GM20000 (cell line): ENCODE measurements around the gene RNASE12.
"Not testable (repeated sequence)": the region's sequence is repeated elsewhere in the genome, so short reads cannot be mapped to it uniquely, and the experiment has no call there.

ENCODE experiments used
- DNase-seq: peaks from one replicate; pipeline ENCODE4 v3.0.0; 2012; ENCODE audit warnings: low spot score
- CTCF ChIP-seq: IDR thresholded peaks from 2 replicates; pipeline ENCODE4 v1.5.1; 2012; ENCODE audit warnings: mild to moderate bottlenecking, control low read depth; ENCODE audit errors: extremely low read depth, missing control alignments

The RNASE12 gene

GRCh38 chr14:20587489-20588154 is 3.6 kb downstream of the RNASE12 start, which contains the start of gene RNASE11:
Gene RNASE11, minus strand, starts transcription at chr14:20588001.
- TF ChIP-seq CTCF = no peak

GRCh38 chr14:20583908-20584307 is 7.3 kb downstream of the RNASE12 start:
- DNase-seq = no peak
- no peak for TF ChIP-seq CTCF

More at GRCh38 chr14:20587489-20588154, 3.6 kb downstream of the RNASE12 start, which contains the start of gene RNASE11:
- no peak for DNase-seq

GRCh38 chr14:20583142-20583541 is 8.0 kb downstream of the RNASE12 start:
- no peak for DNase-seq
- no peak for TF ChIP-seq CTCF

- DNase-seq = no peak
- TF ChIP-seq CTCF = no peak
Measured at GRCh38 chr14:20580242-20580641, 10.9 kb downstream of the RNASE12 start.

GRCh38 chr14:20578784-20579502 is 12.2 kb downstream of the RNASE12 start:
- TF ChIP-seq CTCF = no peak
- DNase-seq = no peak

GRCh38 chr14:20578325-20578724 is 12.9 kb downstream of the RNASE12 start:
- no peak for TF ChIP-seq CTCF
- DNase-seq = no peak

GRCh38 chr14:20572382-20572990 is 18.7 kb downstream of the RNASE12 start:
- not testable (repeated sequence) for DNase-seq

GRCh38 chr14:20570720-20571119 is 20.5 kb downstream of the RNASE12 start:
- not testable (repeated sequence) for DNase-seq

- not testable (repeated sequence) for DNase-seq
Measured at GRCh38 chr14:20569865-20570264, 21.3 kb downstream of the RNASE12 start.
